ENCODE data around the gene TRIM7.
"Not testable (repeated sequence)": the region's sequence is repeated elsewhere in the genome, so short reads cannot be mapped to it uniquely, and the experiment has no call there.

TRIM7 gene

DNA sequence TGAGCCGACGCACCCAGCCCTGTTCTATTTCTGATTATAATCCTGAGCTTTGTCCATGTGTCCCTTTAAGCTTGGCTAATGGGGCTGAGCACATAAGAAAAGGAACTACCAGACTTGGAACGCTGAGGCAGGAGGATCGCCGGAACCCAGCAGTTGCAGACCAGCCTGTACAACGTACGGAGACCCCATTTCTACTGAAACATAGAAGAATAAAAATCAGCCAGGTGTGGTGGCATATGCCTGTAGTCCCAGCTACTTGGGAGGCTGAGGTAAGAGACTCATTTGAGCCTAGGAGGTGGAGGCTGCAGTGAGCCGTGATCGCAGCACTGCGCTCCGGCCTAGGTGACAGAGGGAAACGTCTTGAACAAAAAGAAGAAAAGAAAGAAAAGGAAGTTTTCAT is 22.3 kb downstream of the TRIM7 start:
- Mint-ChIP-seq H3K27ac (peak overlapping the region in 1 of 2 donors; percentile 75), H3K9me3 (no peaks in the 10 kb centered on the region), H3K4me1 (peaks cover 49% of the 10 kb centered on the region), H3K27me3 (no peaks in the 10 kb centered on the region), H3K4me3 (peak overlapping the region; percentile 72 to 87)
- DNase-seq (no peak), ATAC-seq (no peak)

DNA sequence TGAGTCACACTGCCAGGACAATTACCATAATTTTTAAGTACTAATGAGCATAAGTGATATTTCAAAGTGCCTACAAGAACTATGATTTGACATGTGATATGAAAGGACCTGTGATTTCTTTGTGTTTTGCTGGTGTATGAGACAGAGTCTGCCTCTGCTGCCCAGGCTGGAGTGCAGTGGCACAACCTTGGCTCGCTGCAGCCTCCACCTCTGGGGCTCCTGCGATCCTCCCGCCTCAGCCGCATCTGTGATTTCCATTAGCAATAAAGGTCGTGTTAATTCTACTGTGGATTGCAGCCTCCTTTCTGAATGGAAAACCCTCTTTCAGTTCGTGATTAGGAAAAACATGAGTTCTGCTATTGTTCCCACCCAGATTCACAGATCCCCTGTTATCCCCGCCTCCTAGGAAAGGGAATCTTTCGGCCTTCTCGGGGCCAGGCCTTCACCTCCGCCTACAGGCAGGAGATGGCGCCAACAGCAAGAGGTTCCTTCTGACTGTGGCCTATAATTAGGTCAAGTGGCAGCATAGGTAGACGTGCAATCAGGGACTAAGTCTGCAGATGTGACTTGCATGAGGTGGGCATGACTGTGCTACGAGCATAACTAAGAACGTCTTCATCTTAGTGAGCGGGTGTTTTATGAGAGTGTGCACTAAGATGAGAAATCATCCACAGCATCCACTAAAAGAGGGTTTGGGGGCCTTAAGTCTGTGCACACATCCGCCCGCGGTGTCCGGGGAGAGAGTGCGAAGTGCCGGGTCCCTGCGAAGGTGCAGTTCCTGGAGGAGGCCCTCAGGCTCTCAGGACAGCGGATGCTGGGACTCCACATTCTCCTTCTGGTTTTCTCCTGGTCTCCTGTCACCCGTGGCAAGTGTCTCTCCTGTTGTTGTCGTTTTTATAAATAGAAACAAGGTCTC is 23.1 kb downstream of the TRIM7 start:
- DNase-seq: peak; percentile 47 to 66
- H3K27me3 Mint-ChIP-seq: no peaks in the 10 kb centered on the region
- peaks cover 47% of the 10 kb centered on the region for H3K4me1 Mint-ChIP-seq
- H3K27ac Mint-ChIP-seq: no peak overlapping the region
- peak; percentile 68 for ATAC-seq
- no peaks in the 10 kb centered on the region for H3K9me3 Mint-ChIP-seq
- H3K4me3 Mint-ChIP-seq: no peak overlapping the region

DNA sequence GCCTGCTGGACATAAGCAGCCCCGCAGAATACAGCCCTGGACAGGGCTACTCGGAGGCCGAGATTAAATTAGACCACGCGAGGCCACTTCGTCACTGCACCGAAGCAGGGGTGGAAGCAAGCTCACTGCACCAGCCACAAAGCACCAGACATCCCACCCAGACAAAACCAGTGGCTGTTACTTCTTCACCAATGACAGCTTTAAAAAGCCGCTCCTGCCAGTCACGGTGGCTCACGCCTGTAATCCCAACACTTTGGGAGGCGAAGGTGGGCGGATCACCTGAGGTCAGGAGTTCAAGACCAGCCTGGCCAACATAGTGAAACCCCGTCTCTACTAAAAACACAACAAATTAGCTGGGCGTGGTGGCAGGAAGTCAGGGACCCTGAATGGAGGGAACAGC is 27.4 kb downstream of the TRIM7 start:
- Mint-ChIP-seq H3K4me1 (peaks cover 43% of the 10 kb centered on the region), H3K27ac (peak overlapping the region in 1 of 2 donors; percentile 94)
- DNase-seq, H3K27me3 Mint-ChIP-seq, ATAC-seq, H3K4me3 Mint-ChIP-seq, H3K9me3 Mint-ChIP-seq: not testable (repeated sequence)

DNA sequence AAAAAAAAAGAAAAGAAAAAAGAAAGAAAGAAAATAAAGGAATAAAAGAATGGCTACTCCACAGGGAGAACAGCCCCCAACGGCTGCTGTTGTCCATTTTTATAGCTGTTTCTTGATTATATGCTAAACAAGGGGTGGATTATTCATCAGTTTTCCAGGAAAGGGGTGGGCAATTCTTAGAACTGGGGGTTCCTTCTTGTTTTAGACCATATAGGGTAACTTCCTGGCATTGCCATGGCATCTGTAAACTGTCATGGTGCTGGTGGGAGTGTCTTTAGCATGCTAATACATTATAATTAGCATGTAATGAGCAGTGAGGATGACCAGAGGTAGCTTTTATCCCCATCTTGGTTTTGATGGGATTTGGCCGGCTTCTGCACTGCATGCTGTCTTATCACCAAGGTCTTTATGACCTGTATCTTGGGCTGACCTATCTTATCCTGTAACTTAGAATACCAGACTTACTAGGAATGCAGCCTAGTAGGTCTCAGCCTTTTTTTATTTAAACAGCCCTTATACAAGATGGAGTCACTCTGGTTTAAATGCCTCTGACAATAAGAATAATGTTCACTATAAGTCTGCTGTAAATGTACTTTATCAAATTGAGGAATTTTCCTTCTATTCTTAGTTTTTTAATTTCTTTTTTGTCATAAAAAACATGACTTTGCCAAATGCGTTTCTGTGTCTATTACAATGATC is 28.6 kb downstream of the TRIM7 start:
- no peaks in the 10 kb centered on the region for H3K27me3 Mint-ChIP-seq
- H3K4me3 Mint-ChIP-seq: no peak overlapping the region
- DNase-seq (peak in 1 of 2 donors; percentile 36), ATAC-seq (no peak)
- no peak overlapping the region for H3K27ac Mint-ChIP-seq
- peaks cover 42% of the 10 kb centered on the region for H3K4me1 Mint-ChIP-seq
- H3K9me3 Mint-ChIP-seq: no peaks in the 10 kb centered on the region

DNA sequence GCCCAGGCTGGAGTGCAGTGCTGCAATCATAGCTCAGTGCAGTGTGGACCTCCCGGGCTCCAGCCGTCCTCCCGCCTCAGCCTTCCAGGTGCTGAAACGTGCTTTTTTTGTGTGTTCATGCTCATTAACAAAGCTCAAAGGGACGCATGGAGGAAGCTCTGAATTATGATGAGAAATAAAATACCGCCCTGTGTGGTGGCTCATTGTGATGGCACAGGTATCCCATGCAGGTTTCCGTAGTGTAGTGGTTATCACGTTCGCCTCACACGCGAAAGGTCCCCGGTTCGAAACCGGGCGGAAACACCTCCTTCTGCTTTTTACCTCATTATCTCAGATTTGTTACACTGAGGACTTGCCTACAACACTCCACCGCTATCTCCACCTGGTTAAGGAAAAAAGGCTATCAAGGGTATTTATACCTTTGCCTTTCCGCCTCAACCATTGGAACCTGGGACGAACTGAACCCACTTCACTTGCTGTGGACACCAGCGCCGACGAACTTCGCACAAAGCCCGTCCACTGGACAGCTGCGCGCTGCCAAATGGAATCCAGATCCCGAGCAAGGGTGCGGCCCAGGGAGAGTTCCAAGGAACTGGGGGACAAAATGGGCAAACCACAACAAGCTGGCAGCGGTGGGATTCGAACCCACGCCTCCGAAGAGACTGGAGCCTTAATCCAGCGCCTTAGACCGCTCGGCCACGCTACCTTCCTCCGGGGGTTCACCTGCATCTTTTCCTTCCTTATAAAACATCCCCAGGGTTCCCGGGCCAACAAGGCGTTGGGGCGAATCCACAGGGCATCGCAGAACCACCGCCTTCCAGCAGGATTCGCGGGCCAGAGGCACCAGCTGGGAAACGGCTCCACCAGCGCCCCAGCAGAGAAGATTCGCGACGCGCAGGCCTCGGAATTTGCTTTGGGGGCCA is 31.3 kb downstream of the TRIM7 start:
- Mint-ChIP-seq H3K27me3 (peaks cover 16% of the 10 kb centered on the region), H3K4me1 (peaks cover 59% of the 10 kb centered on the region), H3K27ac (peak overlapping the region; percentile 97), H3K9me3 (no peaks in the 10 kb centered on the region), H3K4me3 (peak overlapping the region; percentile 97)
- DNase-seq (peak; percentile 79 to 85), ATAC-seq (peak; percentile 87)

DNA sequence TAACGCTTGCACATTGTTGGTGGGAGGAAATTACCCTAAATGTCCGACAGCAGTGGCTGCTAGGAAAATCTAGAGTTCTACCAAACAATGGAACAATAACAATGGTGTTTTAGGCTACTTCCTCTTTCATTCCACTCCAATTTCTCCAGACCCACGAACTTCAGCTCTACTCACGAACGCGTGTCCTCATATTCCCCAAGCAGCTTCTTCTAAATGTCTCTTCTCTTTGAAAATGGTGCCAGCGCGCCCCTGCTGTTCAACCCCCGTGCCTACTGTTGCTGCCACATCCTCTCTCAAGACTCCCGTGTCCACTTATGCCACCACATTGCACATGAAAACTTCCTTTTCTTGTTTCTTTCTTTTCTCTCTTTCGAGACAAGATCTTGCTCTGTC is 32.0 kb downstream of the TRIM7 start:
- Mint-ChIP-seq H3K27me3 (peaks cover 16% of the 10 kb centered on the region), H3K9me3 (no peaks in the 10 kb centered on the region), H3K27ac (peak overlapping the region; percentile 97), H3K4me3 (peak overlapping the region; percentile 97), H3K4me1 (peaks cover 66% of the 10 kb centered on the region)
- peak; percentile 68 for ATAC-seq
- DNase-seq: no peak

DNA sequence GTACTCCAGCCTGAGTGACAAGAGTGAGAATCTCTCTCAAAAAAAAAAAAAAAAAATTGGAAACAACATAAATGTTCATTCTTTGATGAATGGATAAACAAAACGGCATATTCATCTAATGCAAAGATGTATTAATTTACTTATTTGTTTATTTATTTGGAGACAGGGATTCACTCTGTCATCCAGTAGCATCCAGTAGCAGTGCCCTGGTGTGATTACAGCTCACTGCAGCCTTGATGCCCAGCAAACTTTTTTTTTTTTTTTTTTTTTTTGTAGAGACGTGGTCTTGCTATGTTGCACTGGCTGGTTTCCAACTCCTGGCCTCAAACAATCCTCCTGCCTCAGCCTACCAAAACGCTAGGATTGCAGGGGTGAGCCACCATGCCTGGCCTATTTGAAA is 33.2 kb downstream of the TRIM7 start:
- Mint-ChIP-seq H3K4me3 (peak overlapping the region; percentile 97), H3K9me3 (no peaks in the 10 kb centered on the region), H3K27me3 (peaks cover 16% of the 10 kb centered on the region), H3K4me1 (peaks cover 74% of the 10 kb centered on the region), H3K27ac (peak overlapping the region in 1 of 2 donors; percentile 57)
- no peak for DNase-seq
- no peak for ATAC-seq

DNA sequence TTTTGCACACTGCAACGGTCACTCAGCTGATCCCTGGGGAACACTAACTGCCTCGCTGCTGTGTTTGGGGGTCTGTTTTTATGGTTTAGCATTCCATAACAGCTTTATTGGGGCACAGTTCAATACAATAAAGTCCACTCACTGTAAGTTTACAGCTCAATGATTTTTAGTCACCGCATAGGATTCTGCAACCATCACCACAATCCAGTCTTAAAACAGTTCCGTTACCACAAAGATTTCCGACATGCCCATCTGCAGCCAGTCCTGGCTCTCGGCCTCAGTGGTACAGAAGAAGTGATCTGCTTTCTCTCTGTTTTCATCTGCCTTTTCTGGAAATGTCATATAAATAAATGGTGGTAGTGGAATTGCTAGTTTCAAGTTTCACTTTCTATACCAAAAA is 34.0 kb downstream of the TRIM7 start:
- peaks cover 79% of the 10 kb centered on the region for H3K4me1 Mint-ChIP-seq
- H3K9me3 Mint-ChIP-seq: no peaks in the 10 kb centered on the region
- H3K27ac Mint-ChIP-seq: no peak overlapping the region
- H3K4me3 Mint-ChIP-seq: peak overlapping the region; percentile 14 to 93
- DNase-seq (no peak), ATAC-seq (no peak)
- H3K27me3 Mint-ChIP-seq: peaks cover 16% of the 10 kb centered on the region

DNA sequence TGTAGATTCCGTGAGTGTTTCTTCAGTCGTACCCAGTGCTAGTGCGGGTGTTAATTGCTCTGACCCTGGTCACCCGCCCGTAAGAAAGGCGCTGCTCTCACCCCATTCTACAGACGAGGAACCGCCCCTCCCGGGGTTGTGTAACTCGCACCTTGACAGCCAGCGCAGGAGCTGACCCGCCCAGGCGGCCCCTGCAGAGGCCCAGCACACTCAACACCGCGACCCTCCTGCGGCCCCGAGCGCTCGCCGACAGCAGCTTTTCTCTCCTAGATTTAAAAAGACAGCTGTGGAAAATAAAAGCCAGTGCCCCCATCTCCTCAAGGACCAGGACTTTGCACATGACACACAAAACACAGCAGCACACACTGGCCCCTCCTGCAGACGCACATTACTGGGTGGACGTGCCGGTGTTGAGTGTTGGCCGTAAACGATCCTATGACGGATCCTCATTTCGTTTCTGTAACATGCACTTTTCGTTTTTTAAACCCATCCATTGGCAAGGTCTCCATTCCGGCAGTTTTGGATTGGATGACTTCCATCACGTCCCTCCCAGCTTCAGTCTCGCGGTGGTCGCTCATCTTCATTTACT is 34.7 kb downstream of the TRIM7 start:
- Mint-ChIP-seq H3K4me3 (peak overlapping the region; percentile 78 to 93), H3K27ac (peak overlapping the region in 1 of 2 donors; percentile 96), H3K4me1 (peaks cover 86% of the 10 kb centered on the region), H3K27me3 (peaks cover 16% of the 10 kb centered on the region), H3K9me3 (no peaks in the 10 kb centered on the region)
- DNase-seq (no peak), ATAC-seq (no peak)

DNA sequence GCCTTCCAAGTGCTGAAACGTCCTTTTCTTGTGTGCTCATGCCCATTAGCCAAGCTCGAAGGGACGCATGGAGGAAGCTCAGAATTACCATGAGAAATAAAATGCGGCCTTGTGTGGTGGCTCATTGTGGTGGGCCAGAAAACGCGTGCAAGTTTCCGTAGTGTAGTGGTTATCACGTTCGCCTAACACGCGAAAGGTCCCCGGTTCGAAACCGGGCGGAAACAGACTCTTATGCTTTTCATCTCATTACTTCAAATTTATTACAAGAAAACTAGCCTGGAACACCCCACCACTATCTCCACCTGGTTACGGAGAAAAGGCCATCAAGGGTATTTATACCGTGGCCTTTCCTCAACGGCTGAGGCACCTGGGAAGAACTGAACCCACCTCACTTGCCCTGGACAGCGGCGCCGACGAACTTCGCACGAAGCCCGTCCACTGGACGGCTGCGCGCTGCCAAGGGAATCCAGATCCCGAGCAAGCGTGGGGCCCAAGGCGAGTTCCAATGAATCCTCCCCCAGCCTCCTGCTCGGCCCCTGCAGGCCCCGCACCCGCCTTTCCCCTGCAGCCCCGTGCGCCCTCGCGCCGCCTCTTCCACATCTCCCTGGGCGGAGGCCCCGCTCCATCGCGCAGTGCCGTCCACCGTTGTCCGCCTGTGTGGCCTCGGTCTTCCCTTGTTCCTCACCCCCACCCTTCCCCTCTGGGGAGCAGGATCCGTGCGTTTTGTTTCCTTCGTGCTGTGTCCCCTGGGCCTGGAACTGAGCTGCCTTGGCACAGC is 35.3 kb downstream of the TRIM7 start:
- H3K4me3 Mint-ChIP-seq: peak overlapping the region; percentile 78 to 93
- not testable (repeated sequence) for H3K9me3 Mint-ChIP-seq
- H3K27me3 Mint-ChIP-seq: peaks cover 16% of the 10 kb centered on the region
- H3K4me1 Mint-ChIP-seq: peaks cover 92% of the 10 kb centered on the region
- peak; percentile 78 to 87 for DNase-seq
- ATAC-seq: peak; percentile 61
- H3K27ac Mint-ChIP-seq: peak overlapping the region in 1 of 2 donors; percentile 96

DNA sequence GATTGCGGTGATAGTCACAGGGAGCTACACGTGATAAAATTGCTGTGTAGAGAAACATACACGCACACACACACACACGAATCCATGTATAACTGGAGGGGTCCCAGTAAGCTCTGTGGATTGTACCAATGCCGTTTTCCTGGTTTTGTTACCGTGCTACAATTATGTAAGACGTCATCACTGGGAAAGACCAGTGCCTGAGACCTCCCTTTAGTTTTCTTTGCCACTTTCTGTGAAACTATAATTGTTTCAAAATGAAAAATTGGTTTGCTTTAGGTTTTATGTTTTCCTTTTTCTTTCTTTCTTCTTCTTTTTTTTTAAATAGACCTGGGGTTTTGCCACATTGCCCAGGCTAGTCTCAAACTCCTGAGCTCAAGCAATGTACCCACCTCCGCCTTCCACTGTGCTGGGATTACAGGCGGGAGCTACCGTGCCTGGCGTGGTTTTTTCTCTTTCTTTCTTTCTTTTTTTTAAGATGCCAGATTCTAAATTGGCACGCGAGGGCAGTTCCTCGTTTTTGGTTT is 36.3 kb downstream of the TRIM7 start:
- Mint-ChIP-seq H3K4me3 (peak overlapping the region; percentile 78 to 93), H3K9me3 (no peaks in the 10 kb centered on the region), H3K27ac (peak overlapping the region; percentile 35 to 88), H3K27me3 (peaks cover 16% of the 10 kb centered on the region), H3K4me1 (peaks cover 94% of the 10 kb centered on the region)
- DNase-seq (no peak), ATAC-seq (no peak)

DNA sequence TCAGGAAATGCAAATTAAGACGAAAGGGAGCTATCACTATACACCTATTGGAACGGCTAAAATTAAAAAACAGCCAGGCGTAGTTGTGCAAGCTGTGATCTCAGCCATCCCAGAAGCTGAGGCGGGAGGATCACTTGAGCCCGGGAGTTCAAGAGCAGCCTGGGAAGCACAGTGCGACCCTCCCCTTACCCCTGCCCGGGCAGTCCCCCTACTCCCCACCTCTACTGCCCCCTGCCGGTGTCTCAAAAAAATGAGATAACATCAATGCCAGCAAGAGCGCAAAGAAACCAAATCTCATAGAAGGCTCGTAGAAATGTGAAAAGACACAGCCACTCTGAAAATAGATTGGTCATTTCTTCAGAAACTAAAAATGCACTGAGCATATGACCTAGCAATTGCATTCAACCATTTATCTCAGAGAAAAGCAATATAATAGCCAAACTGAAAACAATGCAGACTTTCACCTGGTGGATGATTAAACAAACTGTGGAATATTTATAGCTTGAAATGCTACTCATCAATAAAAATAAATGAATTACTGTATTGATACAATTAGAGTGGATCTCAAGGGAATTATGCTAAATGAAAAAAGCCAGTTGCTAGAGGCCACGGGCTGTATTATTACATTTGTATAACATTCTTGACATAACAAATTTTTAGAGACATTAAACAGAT is 37.0 kb downstream of the TRIM7 start:
- Mint-ChIP-seq H3K27ac (peak overlapping the region in 1 of 2 donors; percentile 14), H3K4me1 (peaks cover 94% of the 10 kb centered on the region), H3K27me3 (peaks cover 16% of the 10 kb centered on the region), H3K9me3 (no peaks in the 10 kb centered on the region), H3K4me3 (peak overlapping the region; percentile 47 to 65)
- ATAC-seq: no peak
- peak; percentile 53 to 54 for DNase-seq

DNA sequence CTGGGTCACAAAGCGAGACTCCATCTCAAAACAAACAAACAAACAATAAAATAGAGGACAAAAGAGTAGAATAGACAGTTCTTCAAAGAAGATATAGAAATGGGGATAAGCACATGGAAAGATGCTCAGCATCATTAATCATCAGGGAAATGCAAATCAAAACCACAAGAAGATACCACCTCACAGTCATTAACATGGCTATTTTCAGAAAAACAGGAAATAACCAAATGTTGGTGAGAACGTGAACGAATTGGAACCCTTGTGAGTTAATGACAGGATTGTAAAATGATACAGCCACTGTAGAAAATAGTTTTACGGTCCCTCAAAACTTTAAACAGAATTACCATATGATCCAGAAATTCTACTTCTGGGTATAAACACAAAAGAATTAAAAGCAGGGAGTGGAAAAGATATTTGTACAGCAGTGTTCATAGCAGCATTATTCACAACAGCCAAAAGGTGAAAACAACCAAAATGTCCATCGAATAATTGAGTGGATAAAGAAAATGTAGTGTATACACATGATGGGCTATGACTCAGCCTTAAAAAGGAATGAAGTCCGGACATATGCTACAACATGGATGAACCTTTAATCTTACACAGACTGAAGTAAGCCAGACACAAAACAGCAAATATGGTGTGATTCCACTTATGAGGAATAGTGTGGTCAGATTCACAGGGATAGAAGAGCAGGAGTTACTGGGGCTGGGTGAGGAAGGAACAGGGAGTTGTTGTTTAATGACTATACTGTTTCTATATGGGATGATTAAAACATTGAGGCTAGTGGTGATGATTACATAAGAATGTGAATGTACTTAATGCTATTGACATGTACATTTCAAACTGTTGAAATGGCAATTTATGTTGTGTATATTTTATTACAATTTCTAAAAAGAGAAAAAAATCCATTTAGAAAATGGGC is 37.9 kb downstream of the TRIM7 start:
- DNase-seq: no peak
- H3K4me1 Mint-ChIP-seq: peaks cover 92% of the 10 kb centered on the region
- H3K4me3 Mint-ChIP-seq: peak overlapping the region in 1 of 2 donors; percentile 65
- H3K9me3 Mint-ChIP-seq: no peaks in the 10 kb centered on the region
- H3K27ac Mint-ChIP-seq: peak overlapping the region in 1 of 2 donors; percentile 87
- H3K27me3 Mint-ChIP-seq: peaks cover 16% of the 10 kb centered on the region
- peak; percentile 17 for ATAC-seq
